Measurements from ENCODE around the gene AKAP6. TPM values are rescaled to one million over a fixed set of nuclear protein-coding genes. Genes with fewer than 3 reads are reported as not detected.
A peak's percentile ranks its signal among the peaks of the same experiment; 100 is the strongest.

The AKAP6 gene
- total and polyA plus RNA-seq, 2 of the 8 experiments (the other 6 are each of a cell fraction or from before 2014, with no cell fraction given) = 0.09 to 0.89 TPM

DNA sequence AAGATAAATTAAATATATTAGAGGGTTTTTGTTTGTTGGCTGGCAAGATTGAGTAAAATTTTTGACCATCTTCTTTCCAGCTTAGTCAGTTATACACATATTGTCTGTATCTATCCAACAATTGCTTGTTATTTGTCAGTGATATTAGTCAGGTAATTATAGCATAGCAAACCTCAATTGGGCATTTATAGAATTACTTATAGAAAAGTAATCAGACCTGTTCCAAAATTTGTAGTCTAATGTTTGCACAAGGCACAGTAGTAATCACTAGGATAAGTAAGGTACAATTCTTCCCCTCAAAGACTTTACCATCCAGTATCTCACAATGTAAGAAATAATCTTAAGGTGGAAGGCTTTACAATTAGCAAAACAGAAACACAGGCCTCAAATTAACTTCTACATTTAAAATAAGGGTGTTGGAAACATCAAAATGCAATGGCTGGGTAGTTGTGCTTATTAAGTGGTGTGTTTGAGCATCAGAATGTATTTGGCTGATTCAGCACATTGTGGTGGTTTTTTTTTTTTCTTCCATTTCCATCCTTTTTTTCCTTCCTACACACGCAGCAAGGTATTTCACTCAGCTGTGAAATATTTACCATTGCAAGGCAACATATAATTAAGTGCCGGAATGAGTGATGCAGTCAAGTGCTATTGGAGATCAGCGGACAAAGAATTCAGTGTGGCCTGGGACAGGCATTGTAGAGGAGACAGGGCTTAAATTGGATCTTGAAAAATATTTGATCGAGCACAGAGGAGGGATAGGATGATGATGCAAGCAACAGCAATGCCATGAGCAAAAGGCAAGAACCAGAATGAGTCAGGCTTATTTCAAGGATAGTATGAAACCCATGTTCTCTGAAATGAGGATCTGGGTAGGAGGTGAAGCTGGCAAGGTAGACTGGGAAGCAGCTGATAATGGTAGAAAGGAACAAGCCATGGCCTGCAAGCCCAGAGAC lies 178.2 kb downstream of the AKAP6 start:
- no peak overlapping the region for H2BK12ac ChIP-seq (ENCODE audit: low read depth, low read length)
- DNase-seq (ENCODE audit: low read depth in 1 of 2, low spot score in 2 of 2) = no peak
- no peak overlapping the region for H2AFZ ChIP-seq (ENCODE audit: low read length)

More for the DNA sequence above, 178.2 kb downstream of the AKAP6 start:
- no peak overlapping the region for H2BK15ac ChIP-seq (ENCODE audit: low read length)
- no peaks in the 10 kb centered on the region for H3K9me3 ChIP-seq (ENCODE audit: insufficient read depth in 2 of 2, low read depth in 1 of 2, low read length in 1 of 2)
- H3K36me3 ChIP-seq (ENCODE audit: control insufficient read depth in 2 of 4, insufficient read depth in 4 of 4, low read length in 3 of 4) = no peaks in the 10 kb centered on the region
- H3K79me1 ChIP-seq (ENCODE audit: low read depth, low read length) = no peaks in the 10 kb centered on the region
- no peaks in the 10 kb centered on the region for H3K79me2 ChIP-seq (ENCODE audit: control insufficient read depth in 1 of 2, insufficient read depth in 2 of 2, low read length in 2 of 2)
- no peak overlapping the region for H2AK5ac ChIP-seq (ENCODE audit: low read depth, low read length)
- no peaks in the 10 kb centered on the region for H4K20me1 ChIP-seq (replicated peaks in 1 of 2; ENCODE audit: control insufficient read depth in 1 of 2, insufficient read depth in 2 of 2, low read length in 2 of 2)
- no peak overlapping the region for H3K27ac ChIP-seq (ENCODE audit: low read depth, low read length)
- H3K23ac ChIP-seq (ENCODE audit: insufficient read length) = no peak overlapping the region
- H4K8ac ChIP-seq (ENCODE audit: extremely low read depth, insufficient read depth, low read length) = no peak overlapping the region
- no peak overlapping the region for H2BK5ac ChIP-seq (ENCODE audit: low read depth, low read length)
- no peak overlapping the region for H3K4ac ChIP-seq (replicated peaks; ENCODE audit: insufficient read length, low read depth, low read length)
- 88% methylated on average over 4 of the region's 4 CpGs; no CpG with 5 or more reads in 1 of the 2 experiments for WGBS, 2 experiments (ENCODE audit: extremely low coverage in 1 of 2, insufficient coverage in 1 of 2, insufficient read length in 1 of 2, insufficient replicate concordance in 2 of 2, low coverage in 1 of 2, low lambda C conversion rate in 2 of 2, missing lambda C conversion rate in 1 of 2)
- no peak overlapping the region for H3K4me2 ChIP-seq (ENCODE audit: insufficient read depth in 1 of 2, low read depth in 2 of 2, low read length in 2 of 2)
- H4K91ac ChIP-seq (replicated peaks; ENCODE audit: insufficient read length, low read length) = no peak overlapping the region
- H3K4me1 ChIP-seq (replicated peaks in 1 of 4; ENCODE audit: control insufficient read depth in 3 of 4, insufficient read depth in 4 of 4, low read length in 3 of 4) = no peaks in the 10 kb centered on the region
- ChIA-PET POLR2A (ENCODE audit: partially characterized antibody) (no interaction called here), CTCF (ENCODE audit: partially characterized antibody) (no interaction called here)
- no peak overlapping the region for H3K9ac ChIP-seq (replicated peaks in 1 of 4; ENCODE audit: extremely low read depth in 1 of 4, low read depth in 3 of 4, low read length in 3 of 4)
- no peak overlapping the region for H3K18ac ChIP-seq (ENCODE audit: extremely low read depth, low read length)
- no peak overlapping the region for H2BK20ac ChIP-seq (ENCODE audit: low read length)
- H4K5ac ChIP-seq (ENCODE audit: insufficient read length, low read depth, low read length) = no peak overlapping the region
- FAIRE-seq = no peak
- peak; percentile 48; the same call in 1 of the 2 replicates for TF ChIP-seq MAFK (IDR thresholded peaks at IDR 0.05; ENCODE audit: low read depth, low read length)
- no peak for TF ChIP-seq CHD2 (IDR thresholded peaks at IDR 0.05; ENCODE audit: low read length)
- no peak overlapping the region for H2BK120ac ChIP-seq (replicated peaks; ENCODE audit: low read depth, low read length)
- H3K4me3 ChIP-seq (ENCODE audit: extremely low read depth in 1 of 4, insufficient read depth in 2 of 4, low read depth in 3 of 4, low read length in 4 of 4) = no peak overlapping the region
- no peaks in the 10 kb centered on the region for H3K27me3 ChIP-seq (replicated peaks in 1 of 4; ENCODE audit: control insufficient read depth in 3 of 4, extremely low read depth in 1 of 4, insufficient read depth in 3 of 4, low read length in 3 of 4)
- H3K23me2 ChIP-seq (ENCODE audit: low read depth, low read length) = no peaks in the 10 kb centered on the region
- no peak overlapping the region for H3K14ac ChIP-seq (ENCODE audit: insufficient read length)
- H3K56ac ChIP-seq (replicated peaks; ENCODE audit: insufficient read length, low read depth, low read length) = no peak overlapping the region
